IPS-11a (cell line): ENCODE data around the gene SP110.

ENCODE experiments used
- H3K4me3 ChIP-seq: one replicate; pipeline ENCODE4 v1.5.1; 2013; ENCODE audit warnings: low read depth, low read length, control low read depth

Gene SP110

DNA sequence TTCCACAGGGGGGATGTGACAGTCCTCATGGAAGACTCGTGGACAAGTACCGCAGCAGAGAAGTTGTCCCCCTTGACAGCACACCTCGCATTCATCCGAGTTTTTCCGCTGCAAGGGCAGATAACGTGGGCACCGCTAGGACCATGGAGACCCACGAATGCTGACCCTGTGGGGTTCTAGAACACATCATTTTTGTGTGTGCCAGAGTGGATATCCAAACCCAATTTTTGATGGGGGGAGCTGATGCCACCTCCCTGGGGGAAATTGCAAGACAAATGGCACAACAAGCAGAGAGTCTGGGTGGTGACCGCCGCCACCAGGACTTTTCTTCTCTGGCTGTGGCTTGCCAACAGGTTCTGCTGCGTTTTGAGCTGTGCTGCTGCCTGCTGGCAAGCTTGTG lies 46.9 kb downstream of the SP110 start:
- H3K4me3 ChIP-seq: no peak overlapping the region

DNA sequence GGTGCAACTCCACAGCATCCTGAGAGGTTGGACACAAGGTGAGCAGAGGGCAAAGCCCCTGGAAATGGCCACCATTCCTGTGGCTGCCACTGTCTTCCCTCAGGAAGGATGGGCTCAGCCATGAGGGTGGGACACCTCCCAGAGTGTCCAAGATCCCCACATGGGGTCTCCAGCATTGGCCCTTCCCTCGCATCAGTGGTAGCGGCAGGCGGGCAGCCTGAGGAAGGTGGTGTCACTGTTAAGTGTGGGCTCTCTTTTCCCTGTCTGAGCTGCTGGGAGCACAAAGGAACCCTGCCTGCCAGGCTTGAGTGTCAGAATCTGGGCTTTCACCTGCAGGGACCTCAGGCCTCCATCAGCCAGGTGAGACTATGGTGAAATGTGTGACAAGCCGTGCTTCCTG lies 47.6 kb downstream of the SP110 start:
- H3K4me3 ChIP-seq: no peak overlapping the region

DNA sequence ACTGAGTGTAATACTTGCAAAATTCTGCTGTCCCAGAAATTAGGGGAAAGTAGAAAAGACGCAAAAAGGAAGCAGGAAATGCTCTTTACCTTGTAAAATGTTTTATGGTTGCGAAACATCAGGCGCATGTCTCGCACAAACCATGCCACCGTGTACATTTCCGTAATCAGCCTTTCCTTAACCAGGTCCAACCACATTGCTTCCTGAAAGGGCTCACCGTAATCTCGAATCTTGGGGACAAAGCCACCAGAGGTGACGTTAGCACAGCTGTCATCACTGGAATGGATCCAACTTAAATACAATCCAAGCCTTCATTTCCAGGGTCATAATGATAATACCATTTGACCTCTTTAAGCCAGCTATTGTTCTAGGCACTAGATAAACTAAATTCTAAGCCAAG lies 49.3 kb downstream of the SP110 start:
- no peak overlapping the region for H3K4me3 ChIP-seq

DNA sequence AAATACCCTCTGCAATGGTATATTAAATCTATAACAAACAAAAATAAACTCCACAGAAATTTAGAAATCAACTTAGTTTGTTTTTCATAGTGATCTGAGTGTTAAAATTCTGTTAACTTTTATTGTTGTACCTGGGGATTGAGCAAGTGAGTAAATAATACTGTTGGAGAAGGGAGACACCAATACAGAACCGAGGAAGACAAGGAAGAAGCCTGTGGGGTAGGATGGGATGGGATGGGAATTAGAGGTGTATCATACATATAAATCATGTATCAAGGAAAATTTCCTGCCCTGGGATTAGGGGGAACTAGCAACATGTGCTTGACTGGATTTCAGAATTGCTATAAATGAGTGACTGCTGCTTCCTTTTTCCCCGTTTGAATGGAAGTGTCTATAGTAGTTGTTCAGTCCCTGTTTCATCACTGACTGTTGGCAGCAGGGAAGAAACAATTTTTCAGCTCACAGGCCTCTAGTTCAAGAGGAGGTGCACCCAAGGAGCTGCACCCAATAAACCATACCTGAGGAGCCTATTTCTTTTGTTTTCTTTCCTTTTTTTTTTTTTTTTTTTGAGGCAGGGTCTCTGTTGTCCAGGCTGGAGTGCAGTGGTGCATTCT lies 53.1 kb downstream of the SP110 start:
- H3K4me3 ChIP-seq: no peak overlapping the region

DNA sequence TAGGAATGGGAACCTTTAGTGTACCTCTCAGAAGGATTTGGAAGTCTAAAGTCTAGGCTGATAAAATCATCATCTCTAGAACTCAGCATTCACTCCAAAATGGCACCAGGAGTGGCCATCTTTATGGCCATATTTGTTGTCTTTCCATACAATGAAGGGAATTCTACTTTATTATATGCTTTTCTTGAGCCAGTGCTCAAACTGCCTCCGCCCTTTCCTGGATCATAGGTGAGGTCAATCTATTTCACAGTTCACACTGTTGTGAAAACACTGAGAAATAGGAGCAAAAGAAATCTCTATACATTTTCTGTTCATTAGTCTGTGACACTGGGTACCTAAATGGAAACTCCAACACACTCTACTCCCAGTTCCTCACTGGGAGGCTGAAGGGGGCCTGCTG lies 55.6 kb downstream of the SP110 start:
- H3K4me3 ChIP-seq: no peak overlapping the region

DNA sequence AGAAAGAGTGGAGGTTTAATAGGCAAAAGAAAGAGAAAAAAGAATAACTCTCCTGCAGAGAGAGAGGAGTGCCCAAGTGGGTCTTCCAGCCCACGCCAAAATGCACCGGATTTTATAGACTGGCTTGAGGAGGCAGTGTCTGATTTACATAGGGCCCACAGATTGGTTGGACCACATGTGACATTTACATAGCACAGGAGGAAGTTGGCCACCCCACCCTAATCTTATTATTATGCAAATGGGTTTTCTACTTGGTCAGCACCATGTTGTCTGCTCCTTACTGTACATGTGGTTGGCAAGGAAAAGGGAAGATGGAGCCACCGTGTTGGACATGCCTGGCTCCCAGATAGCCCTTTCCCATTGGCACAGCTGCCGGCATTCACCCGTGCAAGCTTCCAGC lies 56.8 kb downstream of the SP110 start:
- no peak overlapping the region for H3K4me3 ChIP-seq

DNA sequence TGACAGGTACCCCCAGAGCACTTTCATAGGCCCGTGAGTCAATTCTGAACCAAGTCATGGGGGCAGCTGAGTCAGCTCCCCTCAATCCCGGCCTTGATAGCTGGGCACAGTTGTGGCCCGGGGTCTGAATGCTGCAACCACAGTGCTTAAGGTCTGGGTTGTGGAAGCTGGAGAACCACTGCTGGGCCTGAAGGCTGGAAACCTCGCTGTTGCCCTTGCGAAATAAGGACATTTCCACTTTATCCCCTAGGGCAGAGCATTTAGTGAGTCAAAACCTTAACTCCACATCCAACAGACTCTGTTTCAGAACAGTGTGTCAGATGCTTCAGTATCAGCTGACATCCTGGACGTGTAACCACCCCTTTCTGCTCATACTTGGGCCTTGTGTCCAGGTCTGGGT lies 58.6 kb downstream of the SP110 start:
- no peak overlapping the region for H3K4me3 ChIP-seq

DNA sequence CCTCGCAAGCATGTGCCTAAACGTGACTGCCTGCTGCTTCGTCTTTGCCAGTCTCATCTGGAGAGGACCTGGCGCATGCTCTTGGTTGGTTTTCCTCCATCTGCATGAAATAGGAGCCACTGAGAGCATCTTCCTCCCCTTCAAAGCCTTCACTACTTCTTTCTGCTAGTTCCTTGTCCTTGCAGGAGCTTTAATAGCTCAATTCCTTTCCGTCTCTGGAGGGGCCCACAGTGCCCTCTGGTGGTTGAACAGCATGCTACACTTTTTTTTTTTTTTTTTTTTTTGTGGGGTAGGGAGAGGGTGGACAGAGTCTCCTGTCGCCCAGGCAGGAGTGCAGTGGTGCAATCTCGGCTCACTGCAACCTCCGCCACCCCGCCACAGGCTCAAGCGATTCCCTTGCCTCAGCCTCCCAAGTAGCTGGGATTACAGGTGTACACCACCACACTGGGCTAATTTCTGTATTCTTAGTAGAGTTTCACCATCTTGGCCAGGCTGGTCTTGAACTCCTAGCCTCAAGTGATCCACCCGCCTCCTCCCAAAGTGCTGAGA lies 59.6 kb downstream of the SP110 start:
- no peak overlapping the region for H3K4me3 ChIP-seq

DNA sequence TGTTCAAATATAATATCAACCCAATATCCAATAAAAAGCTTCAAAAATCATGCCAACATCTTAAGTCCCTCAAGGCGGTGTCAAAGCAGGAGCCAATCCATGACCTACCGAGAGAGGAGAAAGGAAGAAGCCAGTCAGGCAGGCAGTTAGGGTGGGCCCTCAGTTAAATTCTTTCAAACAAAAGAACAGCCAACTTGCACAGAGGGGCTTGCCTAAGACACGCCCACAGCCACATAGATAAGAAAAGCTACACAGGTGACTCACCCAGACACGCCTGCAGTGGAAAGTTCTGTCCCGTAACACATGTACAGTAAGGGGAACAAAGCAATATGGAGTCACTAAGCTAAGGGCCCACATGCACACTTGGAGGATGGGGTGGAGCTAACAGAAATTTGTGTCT lies 61.3 kb downstream of the SP110 start:
- no peak overlapping the region for H3K4me3 ChIP-seq

DNA sequence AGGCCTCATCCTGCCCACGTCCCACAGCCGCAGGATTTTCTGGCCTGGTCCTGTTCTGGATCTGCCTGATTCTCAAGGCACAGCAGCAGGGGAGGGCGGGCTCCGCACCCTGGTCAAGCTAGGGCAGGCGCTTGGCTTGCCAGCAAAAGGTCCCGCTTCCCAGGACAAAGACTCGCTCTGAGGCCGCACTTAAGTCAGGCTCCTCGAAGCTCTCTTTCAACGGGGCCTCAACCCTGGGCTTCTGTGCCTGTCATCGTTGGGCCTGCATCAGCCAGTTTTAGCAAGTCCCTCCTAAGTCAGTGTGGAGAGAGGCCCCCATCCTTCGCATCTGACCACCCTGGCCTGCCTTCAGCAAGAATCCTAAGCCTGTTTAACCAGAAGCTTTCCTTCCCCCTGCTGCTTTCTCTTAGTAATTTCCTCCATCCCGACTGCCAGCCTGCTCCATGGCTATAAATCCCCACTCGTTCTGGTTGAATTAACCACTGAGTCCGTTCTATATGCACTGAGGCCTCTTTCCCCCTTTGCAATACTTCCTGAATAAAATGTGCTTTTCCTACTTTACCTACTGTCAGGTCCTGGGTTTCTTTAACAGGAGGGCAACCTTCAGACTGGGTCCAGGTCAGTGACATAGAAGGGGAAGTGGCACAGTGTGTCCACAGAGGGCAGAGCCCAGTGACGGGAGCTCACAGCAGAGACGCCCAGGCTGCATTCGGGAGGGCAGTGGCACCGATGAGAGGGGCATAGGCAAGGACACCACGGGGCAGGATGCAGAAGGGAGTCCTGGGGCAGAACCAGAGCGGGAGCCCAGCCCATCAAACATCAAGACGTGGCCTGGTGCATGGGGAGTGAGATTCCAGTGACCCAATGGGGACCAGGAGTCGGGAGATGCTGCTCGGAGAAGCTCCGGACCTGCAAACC lies 62.7 kb downstream of the SP110 start:
- no peak overlapping the region for H3K4me3 ChIP-seq

DNA sequence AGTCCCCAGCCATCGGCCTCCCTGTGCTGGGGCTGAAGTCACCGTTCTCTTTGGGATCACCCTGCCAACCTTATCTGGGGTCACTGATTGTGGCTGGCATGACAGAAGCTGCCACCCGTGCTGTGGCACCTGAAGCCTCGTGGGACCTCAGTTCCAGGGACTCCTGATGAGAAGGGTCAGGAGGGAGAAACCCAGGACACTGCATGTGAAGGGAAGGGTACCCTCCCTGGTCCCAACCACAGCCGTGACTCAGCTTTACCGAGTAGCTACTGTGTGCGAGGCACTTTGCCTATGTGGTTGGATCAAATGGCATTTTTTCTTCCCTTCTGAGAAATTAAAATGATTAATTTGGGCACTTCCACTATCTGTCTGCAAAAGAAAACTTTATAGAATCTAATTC lies 64.4 kb downstream of the SP110 start:
- H3K4me3 ChIP-seq: no peak overlapping the region

DNA sequence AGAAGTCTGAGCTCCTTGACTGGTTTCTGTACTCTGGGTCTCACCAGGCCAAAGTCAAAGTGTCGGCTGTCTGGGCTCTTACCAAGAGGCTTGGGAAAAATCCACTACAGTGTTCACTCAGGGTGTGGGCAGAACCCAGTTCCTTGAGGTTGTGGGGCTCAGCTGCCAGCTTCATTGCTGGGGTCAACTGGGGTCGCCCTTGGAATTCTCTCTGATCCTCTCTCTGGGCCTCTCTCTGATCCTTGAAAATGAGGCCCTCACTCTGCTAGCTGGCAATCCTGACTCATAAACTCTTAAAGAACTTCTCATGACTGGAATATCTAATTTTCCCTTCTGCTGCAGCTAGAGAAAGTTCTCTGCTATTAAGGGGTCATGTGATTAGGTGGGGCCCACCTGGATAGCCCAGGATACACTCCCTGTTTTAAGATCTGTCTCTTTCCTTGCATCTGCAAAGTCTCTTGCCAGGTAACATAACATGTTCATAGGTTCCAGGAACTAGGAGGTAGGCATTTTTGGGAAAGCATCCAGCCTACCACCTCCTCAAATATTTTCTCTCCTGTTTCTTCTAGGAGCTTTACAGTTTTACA lies 66.3 kb downstream of the SP110 start:
- H3K4me3 ChIP-seq: no peak overlapping the region

DNA sequence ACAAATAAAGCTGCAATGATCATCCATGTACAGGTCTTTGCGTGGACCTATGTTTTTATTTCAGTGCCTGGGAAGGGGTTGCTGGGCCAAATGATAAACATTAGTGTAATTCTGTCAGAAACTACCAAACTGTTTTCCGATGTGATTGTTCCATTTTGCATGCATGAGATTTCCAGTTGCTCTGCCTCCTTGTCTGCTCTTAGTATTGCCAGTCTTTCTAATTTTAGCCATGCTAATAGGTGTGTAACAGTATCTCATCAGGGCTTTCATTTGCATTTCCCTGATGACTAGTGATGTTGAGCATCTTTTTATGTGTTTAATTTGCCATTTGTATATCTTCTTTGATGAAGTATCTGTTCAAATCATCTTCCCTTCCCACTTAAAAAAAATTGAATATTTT lies 67.5 kb downstream of the SP110 start:
- H3K4me3 ChIP-seq: no peak overlapping the region

DNA sequence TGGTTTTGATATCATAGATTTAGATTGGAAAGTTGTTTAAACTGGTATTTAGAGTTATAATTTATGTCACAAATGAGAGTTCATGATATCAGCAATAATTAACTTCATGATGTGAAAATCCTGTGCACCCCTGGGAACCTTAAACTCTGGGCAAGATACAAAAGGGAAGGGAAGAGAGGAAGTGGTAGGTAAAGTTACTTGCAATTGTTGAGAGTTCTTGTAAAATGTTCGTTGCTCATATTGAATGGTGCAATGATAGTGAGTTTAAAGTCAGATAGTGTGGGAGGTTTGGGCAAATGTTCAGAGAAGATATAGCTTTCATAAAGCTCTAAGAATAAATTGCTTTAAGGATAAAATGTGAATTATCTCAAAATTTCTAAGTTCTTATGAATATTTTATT lies 75.4 kb downstream of the SP110 start:
- H3K4me3 ChIP-seq: no peak overlapping the region

DNA sequence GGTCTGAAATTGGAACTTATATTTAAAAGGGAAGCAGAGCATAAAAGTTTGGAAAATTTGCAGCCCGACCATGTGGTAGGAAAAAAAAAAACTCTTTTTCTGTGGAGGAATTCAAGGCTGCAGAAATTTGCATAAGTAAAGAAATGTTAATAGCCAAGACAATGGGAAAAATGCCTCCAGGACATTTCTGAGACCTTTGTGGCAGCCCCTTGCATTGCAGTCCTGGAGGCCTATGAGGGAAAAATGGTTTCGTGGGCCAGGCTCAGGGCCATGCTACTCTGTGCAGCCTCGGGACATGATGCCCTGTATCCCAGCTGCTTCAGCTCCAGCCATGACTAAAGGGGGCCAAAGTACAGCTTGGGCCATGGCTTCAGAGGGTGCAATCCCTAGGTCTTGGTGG lies 79.1 kb downstream of the SP110 start:
- no peak overlapping the region for H3K4me3 ChIP-seq

DNA sequence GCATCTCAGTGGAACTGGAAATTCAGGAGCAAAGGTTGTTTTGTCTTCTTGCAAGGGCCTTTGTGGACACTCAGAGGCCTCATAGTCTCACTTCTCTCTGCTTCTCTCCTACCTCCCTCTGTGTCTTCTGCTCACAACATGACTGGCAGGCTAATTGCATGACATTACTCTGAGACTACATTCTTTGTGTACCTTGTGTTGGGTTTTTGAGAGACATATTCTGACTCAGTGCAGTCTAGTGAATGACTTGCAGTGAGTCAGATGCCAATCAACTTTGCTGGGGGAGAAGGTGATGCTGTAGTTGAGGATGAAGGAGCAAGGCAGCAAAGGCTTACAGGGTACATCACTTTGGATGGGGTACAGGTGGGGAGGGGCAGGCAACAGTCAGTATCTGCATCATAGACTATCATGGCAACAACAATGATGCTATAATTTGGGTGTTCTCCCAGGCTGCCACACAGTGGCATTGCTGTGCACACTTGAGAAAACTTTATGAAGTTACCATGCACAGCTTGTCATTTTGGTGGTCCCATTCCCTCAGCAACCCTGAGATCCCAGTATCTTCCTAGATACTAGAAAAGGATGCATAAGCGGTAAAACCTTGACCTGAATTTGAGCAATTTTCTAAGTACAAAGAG lies 81.8 kb downstream of the SP110 start:
- no peak overlapping the region for H3K4me3 ChIP-seq

DNA sequence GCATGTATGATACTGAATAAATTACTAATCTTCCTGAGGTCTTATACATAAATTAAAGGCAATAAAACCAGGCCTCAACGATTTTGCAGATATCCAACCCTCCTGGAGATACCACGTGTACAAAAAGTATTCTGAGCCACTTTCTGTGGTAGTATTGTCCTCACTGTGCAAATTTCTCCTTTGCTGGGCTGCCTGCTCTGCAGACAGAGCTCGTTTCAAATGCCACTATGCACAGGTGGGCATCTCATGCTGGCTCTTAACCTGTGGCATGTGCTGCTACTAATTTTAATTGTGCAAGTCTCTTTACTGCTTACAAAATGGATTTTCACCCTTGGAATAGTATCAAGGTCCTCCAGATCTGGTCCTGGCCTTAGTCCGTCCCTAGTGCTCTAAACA lies 84.7 kb downstream of the SP110 start:
- H3K4me3 ChIP-seq: no peak overlapping the region

DNA sequence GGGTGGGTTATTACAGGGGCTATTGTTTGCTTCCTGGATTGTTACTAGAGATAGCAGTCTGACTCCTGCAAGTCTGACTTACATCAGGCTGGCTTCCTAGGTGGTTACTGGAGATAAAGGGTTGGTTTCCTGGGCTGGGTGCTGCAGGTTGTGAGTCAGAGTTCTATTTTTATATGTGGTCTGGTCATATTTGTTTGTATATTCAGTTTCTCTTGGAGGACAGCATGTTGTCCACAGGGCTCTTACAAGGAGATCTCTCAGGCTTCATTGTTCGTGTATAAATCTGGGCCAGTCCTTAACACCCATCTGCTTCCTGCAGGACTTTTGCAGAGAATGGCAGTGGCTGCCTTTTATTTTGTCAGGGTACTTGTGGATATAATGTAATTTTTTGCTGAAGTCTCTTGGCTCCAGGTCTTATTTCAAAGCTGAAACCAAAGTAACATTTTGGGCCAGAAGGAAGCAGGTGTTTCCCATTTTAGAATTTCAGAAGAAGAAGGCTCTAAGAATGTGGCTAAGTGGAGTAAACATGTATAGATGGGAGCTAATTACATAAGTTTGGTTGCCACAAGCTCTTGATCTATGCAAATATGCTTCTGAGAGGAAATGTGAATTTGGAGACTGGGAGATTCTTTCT lies 85.2 kb downstream of the SP110 start:
- no peak overlapping the region for H3K4me3 ChIP-seq

DNA sequence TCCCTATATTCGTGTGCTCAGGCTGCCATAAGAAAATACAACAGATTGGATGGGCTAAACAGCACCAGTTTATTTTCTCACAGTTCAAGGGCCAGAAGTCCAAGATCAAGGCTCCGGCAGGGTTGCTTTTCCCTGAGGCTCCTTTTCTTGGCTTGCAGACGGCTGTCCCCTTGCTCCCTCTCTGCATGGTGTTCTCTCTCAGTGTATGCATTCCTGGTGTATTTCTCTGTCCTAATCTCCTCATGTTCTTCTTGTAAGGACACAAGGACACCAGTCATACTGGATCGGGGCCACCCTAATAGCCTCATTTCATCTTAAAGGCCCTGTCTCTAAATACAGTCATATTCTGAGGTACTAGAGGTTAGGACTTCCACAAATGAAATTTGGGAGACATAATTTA lies 88.4 kb downstream of the SP110 start:
- no peak overlapping the region for H3K4me3 ChIP-seq

DNA sequence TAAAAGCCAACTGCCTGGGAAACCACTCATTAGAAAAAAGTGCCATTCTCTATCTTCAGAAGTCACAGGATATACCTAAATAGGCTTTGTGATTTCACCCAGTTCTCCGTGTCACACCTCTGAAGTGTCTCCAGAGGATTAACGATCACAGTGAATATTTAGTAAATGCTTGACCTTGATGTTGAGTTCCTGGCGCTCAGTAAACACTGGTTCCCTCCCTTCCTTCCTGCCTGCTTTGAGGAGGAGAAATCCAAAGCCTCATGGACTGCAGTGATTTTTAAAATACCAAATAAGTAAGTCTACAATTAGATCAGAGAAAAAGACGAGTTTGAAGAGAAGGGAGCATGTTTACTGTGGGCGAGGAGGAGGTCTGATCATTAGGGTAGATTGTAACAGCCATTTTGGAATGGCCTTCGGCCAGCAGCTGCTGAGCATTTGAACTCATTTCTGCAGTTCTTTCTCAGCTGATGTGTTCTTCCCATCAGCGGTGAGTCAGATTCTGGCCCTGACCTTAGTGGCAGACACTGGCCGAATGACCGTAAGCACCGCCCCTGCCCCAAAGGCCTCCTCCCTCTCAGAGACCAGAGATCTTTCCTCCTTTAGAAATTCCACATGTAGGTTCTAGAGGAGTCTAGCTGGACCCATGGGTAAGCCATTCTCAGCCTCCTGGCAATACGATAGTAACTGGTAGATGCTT lies 89.0 kb downstream of the SP110 start:
- H3K4me3 ChIP-seq: no peak overlapping the region
